Endothelial cell of umbilical vein (primary cell): ENCODE data around the gene NAV3. TPM values are rescaled to one million over a fixed set of nuclear protein-coding genes. Genes with fewer than 3 reads are reported as not detected.

Experiments used
- BruUV-seq: library from RNA; stranded (reverse); fragments of 400-500 nt; replicated peaks from 2 replicates; lab custom pipeline; 2021; lab: Mats Ljungman, UMichigan
- CTCF ChIA-PET: fragments of 300-600, 350-600 bp; sonication (Branson Sonifier 250); formaldehyde crosslinking; loops from one replicate; lab custom pipeline; 2021; ENCODE audit warnings: antibody characterized with exemption, inconsistent platforms; lab: Charles Lee
- POLR2A ChIA-PET: fragments of 300-600, 350-600 bp; sonication (Branson Sonifier 250); formaldehyde crosslinking; loops from one replicate; lab custom pipeline; 2021; ENCODE audit warnings: antibody characterized with exemption, inconsistent platforms; lab: Charles Lee
- DNase-seq: peaks from one replicate; pipeline ENCODE4 v3.0.0-alpha.2; 2011; ENCODE audit warnings: low read depth, low spot score
- FAIRE-seq: peaks from 2 replicates; lab custom pipeline; 2011; peaks lifted over from hg19 to GRCh38; lab: Jason Lieb, UNC
- H2AFZ ChIP-seq: 2 replicates; pipeline ENCODE4 v1.6.0; 2012; ENCODE audit warnings: low read depth, low read length, control low read depth, inconsistent platforms
- H3K27ac ChIP-seq: 2 replicates; pipeline ENCODE4 v1.5.1; 2011; ENCODE audit warnings: low read depth, mild to moderate bottlenecking, control low read depth, low read length, moderate library complexity; ENCODE audit not compliant: insufficient read depth
- H3K27me3 ChIP-seq, 2 experiments: 2 replicates each; pipeline versions ENCODE4 v1.6.0 to v1.6.1; 2011; ENCODE audit warnings: low read length in 2 of 2, mixed read lengths in 1 of 2; ENCODE audit not compliant: control insufficient read depth in 2 of 2, insufficient read depth in 2 of 2
- H3K36me3 ChIP-seq, 2 experiments: 2 replicates in 1 of 2; 3 replicates in 1 of 2; pipeline ENCODE4 v1.5.1; 2011; ENCODE audit warnings: low read length in 2 of 2, mild to moderate bottlenecking in 1 of 2, moderate library complexity in 1 of 2; ENCODE audit not compliant: control insufficient read depth in 2 of 2, insufficient read depth in 2 of 2; ENCODE audit errors: extremely low read depth in 1 of 2
- H3K4me1 ChIP-seq: 3 replicates; pipeline ENCODE4 v1.5.1; 2011; ENCODE audit warnings: mild to moderate bottlenecking, low read length; ENCODE audit not compliant: control insufficient read depth, insufficient read depth; ENCODE audit errors: extremely low read depth
- H3K4me2 ChIP-seq: 2 replicates; pipeline ENCODE4 v1.6.1; 2011; ENCODE audit warnings: low read length, control low read depth, mixed read lengths; ENCODE audit not compliant: insufficient read depth
- H3K4me3 ChIP-seq, 3 experiments: fragments of 200-600 bp in 1 of 3; sonication (generic), shearing (Covaris generic) in 1 of 3; replicated peaks in 1 of 3; 2 replicates each; pipeline ENCODE4 v1.5.1; 2011 to 2016; ENCODE audit warnings: control low read depth in 3 of 3, low read length in 3 of 3, mild to moderate bottlenecking in 2 of 3, inconsistent platforms in 1 of 3, low read depth in 1 of 3, moderate library complexity in 1 of 3; ENCODE audit not compliant: insufficient read depth in 1 of 3
- H3K79me2 ChIP-seq: 2 replicates; pipeline ENCODE4 v1.6.0; 2012; ENCODE audit warnings: low read length, inconsistent platforms; ENCODE audit not compliant: control insufficient read depth, insufficient read depth
- H3K9ac ChIP-seq: replicated peaks from 2 replicates; pipeline ENCODE3; 2011; ENCODE audit warnings: low read length, control low read depth; ENCODE audit not compliant: insufficient read depth; ENCODE audit errors: extremely low read depth
- H3K9me1 ChIP-seq: replicated peaks from 3 replicates; pipeline ENCODE4 v1.6.0; 2011; ENCODE audit warnings: mild to moderate bottlenecking, low read length; ENCODE audit not compliant: control insufficient read depth, insufficient read depth; ENCODE audit errors: extremely low read depth
- H3K9me3 ChIP-seq: replicated peaks from 2 replicates; pipeline ENCODE4 v1.5.1; 2012; ENCODE audit warnings: low read length, inconsistent platforms; ENCODE audit not compliant: control insufficient read depth, insufficient read depth
- H4K20me1 ChIP-seq: replicated peaks from 2 replicates; pipeline ENCODE3; 2011; ENCODE audit warnings: mild to moderate bottlenecking, low read length; ENCODE audit not compliant: control insufficient read depth, insufficient read depth; ENCODE audit errors: extremely low read depth
- CTCF ChIP-seq, 2 donors: IDR thresholded peaks; 1 replicate in 1 of 2; 2 replicates in 1 of 2; pipeline ENCODE4 v1.5.1; 2011; ENCODE audit warnings: low read length in 2 of 2, mild to moderate bottlenecking in 2 of 2, moderate library complexity in 2 of 2, control low read depth in 1 of 2, inconsistent platforms in 1 of 2, low read depth in 1 of 2; ENCODE audit not compliant: insufficient read depth in 1 of 2; ENCODE audit errors: extremely low read depth in 1 of 2
- GATA2 ChIP-seq: IDR thresholded peaks from 2 replicates; pipeline ENCODE4 v1.7.0; 2011; ENCODE audit warnings: low read depth, mild to moderate bottlenecking, moderate library complexity, mixed read lengths, low read length; ENCODE audit not compliant: insufficient read length, insufficient read depth
- JUN ChIP-seq: IDR thresholded peaks from 2 replicates; pipeline ENCODE4 v1.6.1; 2011; ENCODE audit warnings: borderline replicate concordance, low read depth; ENCODE audit not compliant: insufficient read length, insufficient read depth
- MYC ChIP-seq: IDR thresholded peaks from one replicate; pipeline ENCODE4 v1.6.1; 2011; ENCODE audit warnings: mild to moderate bottlenecking, low read depth, low read length
- POLR2A ChIP-seq: IDR thresholded peaks from 2 replicates; pipeline ENCODE4 v1.6.1; 2012; ENCODE audit warnings: low read depth, mild to moderate bottlenecking, control low read depth, low read length
- POLR2AphosphoS5 ChIP-seq: IDR thresholded peaks from 2 replicates; pipeline ENCODE4 v1.6.1; 2012; ENCODE audit warnings: low read depth, mild to moderate bottlenecking, control low read depth, low read length, moderate library complexity; ENCODE audit not compliant: insufficient read depth
- dilution Hi-C: fragments of 300-500 bp; cut with MboI; formaldehyde crosslinking; loops from one replicate; pipeline ENCODE4 v1.15.0; 2019; ENCODE audit warnings: low sequenced_read_pairs; ENCODE audit not compliant: extremely low pct_ligation_motif_present
- intact Hi-C: fragments of 100-400 bp; cut with micrococcal nuclease; formaldehyde crosslinking; loops from one replicate; pipeline ENCODE4 v1.10.0; 2022
- polyA plus RNA-seq, 4 experiments: library from polyadenylated mRNA; depleted of rRNA in 3 of 4; stranded (reverse) in 3 of 4; unstranded in 1 of 4; fragments of >200 nt; gene quantifications; 2 replicates each; pipeline versions ENCODE4 v1.2.1 to v1.2.3, GENCODE V29; 2011 to 2012; ENCODE audit warnings: missing spikeins in 1 of 4
- total RNA-seq: library from RNA; stranded (reverse); gene quantifications from 2 replicates; pipeline ENCODE4 v1.2.3, GENCODE V29; 2021

Gene NAV3
- total and polyA plus RNA-seq, 2 donors (not counting 3 experiments of a cell fraction or from before 2014, with no cell fraction given) = 6.7 to 40.1 TPM

- TF ChIP-seq GATA2 (peak; percentile 61), JUN (no peak)
- ChIA-PET CTCF (interaction anchor here (0.9 to 7.6 kb wide), 41 partner anchors 11 to 1250 kb away, joined by 3 to 305 read pairs (median 6); partner anchors contain the start of gene NAV3), POLR2A (no interaction called here)
- Histone ChIP-seq H3K27me3 (no peaks in the 10 kb centered on the region), H3K9ac (no peak overlapping the region), H2AFZ (no peak overlapping the region), H3K4me3 (no peak overlapping the region), H3K27ac (no peak overlapping the region), H4K20me1 (no peaks in the 10 kb centered on the region), H3K79me2 (no peaks in the 10 kb centered on the region), H3K4me2 (no peak overlapping the region), H3K36me3 (no peaks in the 10 kb centered on the region), H3K9me3 (no peaks in the 10 kb centered on the region), H3K4me1 (no peaks in the 10 kb centered on the region), H3K9me1 (no peaks in the 10 kb centered on the region)
- no peak for FAIRE-seq
- dilution Hi-C loops (no loop called here), intact Hi-C loops (loop anchor here (1.0 to 5.0 kb wide), 8 partner anchors 36 to 772 kb away; partner anchors contain the start of gene NAV3)
- no peak for DNase-seq
- BruUV-seq = no TSS peak
Measured at GRCh38 chr12:77924703-77925102, 94.0 kb downstream of the NAV3 start.

DNA sequence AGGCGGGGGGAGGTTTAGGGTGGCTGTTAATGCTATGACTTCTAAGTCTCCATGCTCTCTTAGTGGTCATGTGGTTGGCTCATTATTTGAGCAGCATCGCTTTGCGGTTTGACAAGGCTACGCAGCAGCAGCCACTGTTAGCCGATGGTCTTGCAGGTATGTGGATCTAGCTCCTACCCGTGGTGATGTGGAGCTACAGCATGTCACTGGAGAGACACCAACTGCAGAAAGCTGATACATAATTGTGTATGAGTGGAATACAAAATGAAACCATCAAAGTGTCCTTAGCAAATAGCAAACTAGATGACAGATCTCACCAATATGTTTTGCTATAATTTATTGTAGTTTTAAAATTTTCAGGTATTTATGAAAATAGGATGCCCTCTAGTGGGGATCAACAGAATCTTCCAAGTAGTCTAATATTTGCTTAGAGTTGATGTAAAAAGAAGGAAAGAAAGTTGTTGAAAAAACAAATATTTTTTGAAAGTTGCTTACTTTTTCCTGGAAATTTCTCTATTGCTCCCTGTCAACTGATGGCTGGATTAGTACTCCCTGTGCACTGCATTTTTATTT lies 94.9 kb downstream of the NAV3 start:
- Histone ChIP-seq H4K20me1 (no peaks in the 10 kb centered on the region), H3K9me1 (no peaks in the 10 kb centered on the region), H3K27ac (no peak overlapping the region), H2AFZ (no peak overlapping the region), H3K27me3 (no peaks in the 10 kb centered on the region), H3K4me3 (no peak overlapping the region), H3K36me3 (no peaks in the 10 kb centered on the region), H3K4me1 (no peaks in the 10 kb centered on the region), H3K9ac (no peak overlapping the region), H3K9me3 (no peaks in the 10 kb centered on the region), H3K4me2 (no peak overlapping the region), H3K79me2 (no peaks in the 10 kb centered on the region)
- intact Hi-C loops (loop anchor here (1.0 to 5.0 kb wide), 8 partner anchors 37 to 773 kb away; partner anchors contain the start of gene NAV3), dilution Hi-C loops (no loop called here)
- DNase-seq (peak; percentile 92), FAIRE-seq (peak; percentile 64)
- BruUV-seq = no TSS peak
- TF ChIP-seq MYC = no peak
- peak; percentile 91 to 99 for TF ChIP-seq CTCF (IDR thresholded peaks at IDR 0.05; ENCODE audit: extremely low read depth in 1 of 2, insufficient read depth in 1 of 2, low read depth in 1 of 2, low read length in 2 of 2)
- TF ChIP-seq GATA2 = no peak
- TF ChIP-seq POLR2A = no peak
- TF ChIP-seq POLR2AphosphoS5 = no peak
- ChIA-PET CTCF (interaction anchor here (0.6 to 7.6 kb wide), 72 partner anchors 10 to 1249 kb away, joined by 3 to 305 read pairs (median 5); partner anchors contain the start of gene NAV3), POLR2A (no interaction called here)
